B cell (primary cell): ENCODE data around the gene WDR7. TPM values are rescaled to one million over a fixed set of nuclear protein-coding genes. Genes with fewer than 3 reads are reported as not detected.

Experiments
- ATAC-seq: fragments of 200-7000 bp; cut with Tn5 transposase; one replicate; pipeline ENCODE4 v1.10.0; 2021; ENCODE audit warnings: low read depth, mild to moderate bottlenecking, moderate number of reproducible peaks, moderate library complexity
- CTCF ChIA-PET: fragments of 350-600 bp; sonication (Branson Sonifier 250); formaldehyde crosslinking; loops from one replicate; lab custom pipeline; 2021; ENCODE audit warnings: antibody characterized with exemption, inconsistent platforms; lab: Charles Lee
- POLR2A ChIA-PET: fragments of 350-600 bp; sonication (Branson Sonifier 250); formaldehyde crosslinking; loops from one replicate; lab custom pipeline; 2021; ENCODE audit warnings: antibody characterized with exemption; lab: Charles Lee
- DNase-seq: peaks from one replicate; pipeline ENCODE4 v3.0.0; 2013
- H2AFZ ChIP-seq: 2 replicates; pipeline ENCODE4 v1.6.1; 2012; ENCODE audit warnings: mild to moderate bottlenecking, low read depth, low read length; ENCODE audit not compliant: insufficient read depth, poor library complexity, severe bottlenecking
- H3K27ac ChIP-seq, 2 donors: 1 replicate in 1 of 2; 2 replicates in 1 of 2; pipeline ENCODE4 v1.5.1; 2012 to 2013; ENCODE audit warnings: low read length in 2 of 2, mild to moderate bottlenecking in 2 of 2, moderate library complexity in 1 of 2
- H3K27me3 ChIP-seq, 4 experiments: fragments of 200-600 bp in 1 of 4; sonication (generic) in 1 of 4; replicated peaks in 1 of 4; 1 replicate in 2 of 4; 2 replicates in 2 of 4; pipeline versions ENCODE4 v1.6.1 to v1.7.0; 2013 to 2016; ENCODE audit warnings: low read length in 3 of 4, mild to moderate bottlenecking in 2 of 4, mixed read lengths in 1 of 4, moderate library complexity in 1 of 4; ENCODE audit not compliant: insufficient read depth in 4 of 4, control insufficient read depth in 3 of 4; ENCODE audit errors: control extremely low read depth in 1 of 4
- H3K36me3 ChIP-seq, 2 experiments: replicated peaks in 1 of 2; 1 replicate in 1 of 2; 2 replicates in 1 of 2; pipeline versions ENCODE4 v1.6.1 to v1.7.1; 2013; ENCODE audit warnings: low read length in 1 of 2; ENCODE audit not compliant: insufficient read depth in 2 of 2, control insufficient read depth in 1 of 2; ENCODE audit errors: control extremely low read depth in 1 of 2, extremely low read depth in 1 of 2
- H3K4me1 ChIP-seq, 2 donors: fragments of 200-600 bp in 1 of 2; sonication (generic) in 1 of 2; 1 replicate in 1 of 2; 2 replicates in 1 of 2; pipeline versions ENCODE4 v1.5.1 to v1.6.1; 2013 to 2017; ENCODE audit warnings: low read length in 2 of 2; ENCODE audit not compliant: control insufficient read depth in 2 of 2, insufficient read depth in 2 of 2
- H3K4me2 ChIP-seq: replicated peaks from 2 replicates; pipeline ENCODE3; 2012; ENCODE audit warnings: mild to moderate bottlenecking, low read depth, low read length; ENCODE audit not compliant: poor library complexity, severe bottlenecking
- H3K4me3 ChIP-seq, 5 experiments: fragments of 200-600 bp in 1 of 5; sonication (generic) in 1 of 5; 1 replicate in 3 of 5; 2 replicates in 2 of 5; pipeline versions ENCODE4 v1.5.1 to v1.7.0; 2011 to 2016; ENCODE audit warnings: low read length in 4 of 5, mild to moderate bottlenecking in 4 of 5, low read depth in 2 of 5, control low read depth in 1 of 5, moderate library complexity in 1 of 5; ENCODE audit not compliant: insufficient read depth in 1 of 5; ENCODE audit errors: control extremely low read depth in 1 of 5, extremely low read depth in 1 of 5
- H3K79me2 ChIP-seq: fragments of 200-600 bp; sonication (generic); one replicate; pipeline ENCODE4 v1.6.0; 2016; ENCODE audit warnings: low read length; ENCODE audit not compliant: control insufficient read depth, insufficient read depth
- H3K9ac ChIP-seq: fragments of 200-600 bp; sonication (generic); 2 replicates; pipeline ENCODE4 v1.6.1; 2017; ENCODE audit warnings: mild to moderate bottlenecking, low read length, moderate library complexity
- H3K9me3 ChIP-seq, 3 donors: one replicate each; pipeline versions ENCODE4 v1.6.1 to v1.7.1; 2013; ENCODE audit warnings: low read length in 2 of 3; ENCODE audit not compliant: control insufficient read depth in 2 of 3, insufficient read depth in 1 of 3; ENCODE audit errors: control extremely low read depth in 1 of 3
- H4K20me1 ChIP-seq: 2 replicates; pipeline ENCODE4 v1.6.0; 2012; ENCODE audit warnings: mild to moderate bottlenecking, low read length; ENCODE audit not compliant: insufficient read depth, control insufficient read depth, poor library complexity, severe bottlenecking
- H3K27ac Mint-ChIP-seq: one replicate; pipeline ENCODE4 v1.8.0; 2021; ENCODE audit warnings: mixed read lengths
- H3K27me3 Mint-ChIP-seq: one replicate; pipeline ENCODE4 v1.8.0; 2021; ENCODE audit warnings: mixed read lengths
- H3K4me1 Mint-ChIP-seq: one replicate; pipeline ENCODE4 v1.8.0; 2021; ENCODE audit warnings: mixed read lengths
- H3K4me3 Mint-ChIP-seq: one replicate; pipeline ENCODE4 v1.8.0; 2021; ENCODE audit warnings: mixed read lengths
- H3K9me3 Mint-ChIP-seq: one replicate; pipeline ENCODE4 v1.8.0; 2022; ENCODE audit warnings: mixed read lengths; ENCODE audit not compliant: insufficient read depth
- CTCF ChIP-seq: fragments of 200-600 bp; IDR thresholded peaks from one replicate; pipeline ENCODE4 v1.8.0; 2022; ENCODE audit warnings: antibody characterized with exemption, mild to moderate bottlenecking
- EZH2 ChIP-seq: IDR thresholded peaks from 2 replicates; pipeline ENCODE4 v1.6.1; 2012; ENCODE audit warnings: borderline replicate concordance, low read depth, mild to moderate bottlenecking, moderate library complexity, low read length; ENCODE audit not compliant: insufficient read depth, poor library complexity, severe bottlenecking
- WGBS: methylation state at CpG from one replicate; pipeline ENCODE4 v1.1.5; 2013; ENCODE audit warnings: missing lambda C conversion rate; ENCODE audit not compliant: insufficient coverage; 5-methylcytosine and 5-hydroxymethylcytosine counted together
- intact Hi-C: fragments of 100-400 bp; cut with micrococcal nuclease; formaldehyde crosslinking; loops from one replicate; pipeline ENCODE4 v1.10.0; 2022
- polyA plus RNA-seq: library from polyadenylated mRNA; depleted of rRNA; stranded (reverse); fragments of >200 nt; gene quantifications from 2 replicates; pipeline ENCODE4 v1.2.3, GENCODE V29; 2012
- total RNA-seq, 2 donors: library from RNA; stranded (reverse); fragments of 120-200 nt in 1 of 2; gene quantifications; 1 replicate in 1 of 2; 2 replicates in 1 of 2; pipeline versions ENCODE4 v1.2.3 to v1.2.4, GENCODE V29; 2013 to 2022

The WDR7 gene
- total and polyA plus RNA-seq, 2 donors (not counting 1 experiment from before 2014, with no cell fraction given): 5.5 to 45.0 TPM

GRCh38 chr18:56934906-56935305, 283.7 kb downstream of the WDR7 start:
- Histone ChIP-seq H3K9me3 (no peaks in the 10 kb centered on the region), H3K9ac (no peak overlapping the region), H3K4me1 (no peaks in the 10 kb centered on the region), H3K4me3 (no peak overlapping the region), H3K79me2 (no peaks in the 10 kb centered on the region), H3K27me3 (no peaks in the 10 kb centered on the region), H3K27ac (no peak overlapping the region), H3K4me2 (no peak overlapping the region), H3K36me3 (peaks cover 2 to 7% of the 10 kb centered on the region in 2 experiments), H4K20me1 (no peaks in the 10 kb centered on the region), H2AFZ (no peak overlapping the region)
- ATAC-seq (no peak), DNase-seq (no peak)
- H3K4me3 Mint-ChIP-seq: no peak overlapping the region
- no CpG with 5 or more reads among the region's 3 CpGs for WGBS
- intact Hi-C loops: no loop called here
- TF ChIP-seq CTCF: no peak
- no peak for TF ChIP-seq EZH2
- ChIA-PET CTCF (no interaction called here), POLR2A (no interaction called here)
- no peaks in the 10 kb centered on the region for H3K27me3 Mint-ChIP-seq
- H3K9me3 Mint-ChIP-seq: no peaks in the 10 kb centered on the region
- no peaks in the 10 kb centered on the region for H3K4me1 Mint-ChIP-seq
- H3K27ac Mint-ChIP-seq: no peak overlapping the region

GRCh38 chr18:56935434-56936040, 284.4 kb downstream of the WDR7 start:
- Histone ChIP-seq H3K4me2 (no peak overlapping the region), H3K9me3 (no peaks in the 10 kb centered on the region), H3K4me1 (no peaks in the 10 kb centered on the region), H3K4me3 (no peak overlapping the region), H3K9ac (no peak overlapping the region), H2AFZ (no peak overlapping the region), H4K20me1 (no peaks in the 10 kb centered on the region), H3K27ac (no peak overlapping the region), H3K36me3 (peaks cover 2 to 7% of the 10 kb centered on the region in 2 experiments), H3K79me2 (no peaks in the 10 kb centered on the region), H3K27me3 (no peaks in the 10 kb centered on the region)
- POLR2A ChIA-PET: no interaction called here
- Mint-ChIP-seq H3K27me3 (no peaks in the 10 kb centered on the region), H3K27ac (no peak overlapping the region), H3K4me3 (no peak overlapping the region), H3K4me1 (no peaks in the 10 kb centered on the region), H3K9me3 (no peaks in the 10 kb centered on the region)
- DNase-seq: no peak
- no peak for ATAC-seq
- intact Hi-C loops: no loop called here
- WGBS: 100% methylated on average over 1 of the region's 10 CpGs
- CTCF ChIA-PET: no interaction called here
- no peak for TF ChIP-seq CTCF
- no peak for TF ChIP-seq EZH2
